HG03565 (cell line): ENCODE data around the gene HMGB2.

Experiments
- ATAC-seq: cut with Tn5 transposase; IDR thresholded peaks from one replicate; pipeline ENCODE4 v1.9.1; 2021; ENCODE audit warnings: mild to moderate bottlenecking, moderate library complexity; ENCODE audit not compliant: unreplicated experiment

The HMGB2 gene

GRCh38 chr4:173288698-173289352 is 45.3 kb downstream of the HMGB2 start:
- ATAC-seq = peak; percentile 12

GRCh38 chr4:173288296-173288695 is 45.9 kb downstream of the HMGB2 start:
- peak; percentile 59 for ATAC-seq

- no peak for ATAC-seq
Measured at GRCh38 chr4:173287486-173287885, 46.7 kb downstream of the HMGB2 start.

- no peak for ATAC-seq
Measured at GRCh38 chr4:173284463-173284862, 49.7 kb downstream of the HMGB2 start.

GRCh38 chr4:173282626-173283025 is 51.5 kb downstream of the HMGB2 start:
- no peak for ATAC-seq

GRCh38 chr4:173282256-173282562 is 51.9 kb downstream of the HMGB2 start:
- no peak for ATAC-seq

- no peak for ATAC-seq
Measured at GRCh38 chr4:173281406-173282255, 52.5 kb downstream of the HMGB2 start.
